CD4-positive, alpha-beta T cell treated with Interleukin-2 at 100 ng/mL for 4 hours (primary cell): Measurements from ENCODE around the gene LAPTM5.
"Not testable (repeated sequence)": the region's sequence is repeated elsewhere in the genome, so short reads cannot be mapped to it uniquely, and the experiment has no call there.

Experiments used
- DNase-seq: peaks from one replicate; pipeline ENCODE4 v3.0.0-alpha.2; 2020; ENCODE audit warnings: low spot score

Gene LAPTM5

GRCh38 chr1:30693822-30694221 lies 63.8 kb downstream of the LAPTM5 start:
- no peak for DNase-seq

DNA sequence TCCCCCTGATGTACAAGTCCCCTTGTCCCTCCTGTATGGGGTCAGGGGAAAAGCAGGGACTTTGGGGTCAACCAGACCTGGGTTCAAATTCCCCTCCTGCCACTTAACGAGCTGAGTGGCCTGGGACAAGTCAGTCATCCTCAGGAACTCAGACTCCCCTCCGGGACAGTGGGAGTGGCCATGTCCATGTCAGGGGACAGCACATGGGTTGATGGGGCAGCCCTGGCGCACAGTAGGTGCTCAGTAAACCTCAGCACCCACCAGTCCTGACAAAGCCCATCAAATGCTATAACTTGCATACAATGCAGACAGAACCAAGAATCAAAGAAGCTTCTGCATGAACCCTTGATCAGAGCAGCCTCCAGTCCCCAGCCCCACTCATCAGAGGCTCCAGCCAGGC lies 64.2 kb downstream of the LAPTM5 start:
- DNase-seq, result no peak

- no peak for DNase-seq
These were observed 64.6 kb downstream of the LAPTM5 start for GRCh38 chr1:30692948-30693301.

DNA sequence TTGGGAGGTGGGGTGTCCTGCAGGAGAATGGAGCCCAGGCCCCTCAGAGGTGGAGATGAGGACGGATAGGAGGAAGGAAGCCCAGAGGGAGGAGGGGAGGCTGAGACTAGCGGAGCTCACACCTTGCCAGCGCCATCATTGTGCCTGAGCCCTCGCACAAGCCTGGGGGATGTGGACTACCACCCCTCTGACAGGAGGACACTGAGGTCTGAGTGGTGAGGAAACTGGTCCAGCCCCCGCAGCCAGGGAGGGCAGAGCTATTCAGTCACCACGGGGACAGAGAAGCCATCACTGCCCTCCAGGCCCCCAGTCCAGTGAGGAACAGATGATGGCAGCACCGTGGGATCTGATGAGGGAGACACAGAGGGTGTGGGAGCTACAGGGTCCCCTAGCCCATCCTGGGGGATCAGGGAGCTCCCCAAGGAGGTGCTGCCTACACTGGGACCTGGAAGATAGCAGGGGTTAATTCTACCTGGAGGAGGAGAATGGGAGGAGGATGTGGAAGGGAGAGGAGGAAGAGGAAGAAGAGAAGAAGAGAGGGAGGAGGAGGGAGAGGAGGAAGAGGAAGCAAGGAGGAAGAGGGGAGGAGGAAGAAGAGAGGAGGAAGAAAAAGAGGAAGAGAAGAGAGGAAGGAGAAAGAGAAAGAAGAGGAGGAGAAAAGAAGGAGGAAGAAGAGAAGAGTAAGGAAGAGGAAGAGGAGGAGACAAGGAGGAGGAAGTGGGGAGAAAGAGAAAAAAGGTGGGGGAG lies 65.2 kb downstream of the LAPTM5 start:
- no peak for DNase-seq

- DNase-seq, result no peak
These were observed 66.1 kb downstream of the LAPTM5 start for GRCh38 chr1:30691480-30691879.

- no peak for DNase-seq
These were observed 67.5 kb downstream of the LAPTM5 start for GRCh38 chr1:30689901-30690645.

- no peak for DNase-seq
These were observed 68.4 kb downstream of the LAPTM5 start for GRCh38 chr1:30688920-30689794.

- not testable (repeated sequence) for DNase-seq
These were observed 69.1 kb downstream of the LAPTM5 start for GRCh38 chr1:30688516-30688915.

GRCh38 chr1:30687886-30688285 lies 69.7 kb downstream of the LAPTM5 start:
- no peak for DNase-seq

GRCh38 chr1:30686236-30686935 lies 71.2 kb downstream of the LAPTM5 start:
- DNase-seq, result no peak

DNA sequence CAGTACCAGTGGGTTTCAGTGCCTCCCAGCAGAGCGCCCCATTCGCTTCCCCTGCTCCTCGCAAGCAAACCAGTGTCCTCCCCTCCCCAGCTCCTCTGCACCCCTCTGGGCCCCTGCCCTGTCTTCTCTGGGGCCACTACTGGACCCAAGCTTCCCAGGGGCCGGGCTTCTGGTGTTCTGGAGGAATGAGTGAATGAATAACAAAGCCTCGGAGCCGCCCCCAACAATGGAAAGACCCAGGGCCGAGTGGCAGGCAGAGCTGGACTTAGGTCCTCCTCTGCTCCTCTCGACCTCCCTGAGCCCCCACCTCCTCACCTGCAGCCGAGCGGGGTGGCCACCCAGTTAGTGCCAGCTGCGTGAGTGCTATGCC lies 71.8 kb downstream of the LAPTM5 start:
- DNase-seq, result no peak

DNA sequence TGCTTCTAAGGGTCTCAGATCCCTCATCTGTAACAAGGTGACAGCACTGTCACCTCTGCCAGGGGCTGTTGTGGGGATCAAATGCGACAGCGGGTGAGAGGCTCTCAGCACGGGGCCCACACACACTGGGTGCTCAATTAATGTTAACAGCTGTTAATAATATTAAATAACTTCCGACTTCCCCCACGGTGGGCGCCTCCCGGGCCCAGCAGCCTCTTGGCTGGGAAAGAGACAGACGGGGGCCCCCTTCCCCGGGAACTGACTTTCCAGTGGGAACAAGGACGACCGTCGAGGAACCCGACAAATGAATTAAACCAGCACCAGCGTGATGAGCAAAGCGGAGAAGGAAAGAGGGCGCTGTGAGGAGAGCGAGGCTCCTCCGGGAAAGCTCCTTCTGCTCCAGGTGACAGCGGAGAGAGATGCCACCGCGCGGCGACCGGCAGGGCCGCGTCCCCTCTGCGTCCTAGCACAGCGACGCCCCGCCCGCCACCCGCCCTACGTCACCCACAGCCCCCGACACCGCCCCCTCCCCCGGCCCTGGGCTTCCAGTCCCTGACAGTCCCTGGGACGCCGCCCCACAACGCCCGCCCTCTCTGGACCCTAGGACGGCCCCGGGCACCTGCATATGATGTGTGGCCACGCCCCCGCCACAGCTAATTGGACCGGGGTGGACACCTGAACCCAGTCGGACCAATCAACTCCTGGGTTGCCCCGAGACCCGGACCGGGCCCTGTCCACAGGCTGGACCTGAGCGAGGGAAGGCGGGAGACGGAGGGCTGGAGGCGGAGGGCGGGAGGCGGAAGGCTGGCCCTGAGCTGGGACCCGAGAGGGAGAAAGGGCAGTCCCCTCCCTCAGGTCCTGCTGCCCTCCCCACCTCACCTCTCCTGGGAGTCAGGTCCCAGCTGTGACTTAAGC lies 72.4 kb downstream of the LAPTM5 start:
- no peak for DNase-seq

GRCh38 chr1:30684259-30684658 lies 73.3 kb downstream of the LAPTM5 start:
- DNase-seq, result no peak

GRCh38 chr1:30683699-30684098 lies 73.9 kb downstream of the LAPTM5 start:
- no peak for DNase-seq
